G401 (cell line): Measurements from ENCODE around the gene GABPB1. TPM values are rescaled to one million over a fixed set of nuclear protein-coding genes. Genes with fewer than 3 reads are reported as not detected.

ENCODE experiments used
- DNase-seq: peaks from one replicate; pipeline ENCODE4 v3.0.0-alpha.2; 2015; ENCODE audit warnings: low spot score
- in situ Hi-C: cut with HindIII; loops from 2 replicates; pipeline ENCODE4 v1.10.0; 2016; ENCODE audit warnings: low sequenced_read_pairs, mixed read lengths
- total RNA-seq: library from RNA; depleted of rRNA; stranded (reverse); fragments of >200 nt; shearing (Covaris generic); gene quantifications from 2 replicates; pipeline ENCODE4 v1.2.3, GENCODE V29; 2014

Gene GABPB1
- total RNA-seq, 1 experiment from 2014 or later, result 54.3 TPM

DNA sequence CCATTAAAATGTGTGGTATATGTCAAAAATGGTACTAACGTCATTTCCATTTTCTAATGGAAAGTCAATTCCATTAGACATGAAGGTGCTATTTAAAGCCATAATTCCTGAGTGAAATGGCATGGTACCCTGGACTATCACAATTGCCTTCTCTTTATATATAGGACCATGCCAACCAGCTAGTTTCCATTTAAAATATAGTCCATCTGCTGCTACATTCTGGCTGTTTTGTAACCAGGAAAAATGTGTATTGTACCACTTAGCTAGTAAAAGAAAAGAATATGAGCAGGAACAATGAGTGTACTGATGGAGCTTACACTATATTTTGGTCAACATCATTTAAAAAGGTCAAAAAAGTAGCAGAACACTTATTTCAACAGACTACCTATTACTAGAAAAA is 59.0 kb downstream of the GABPB1 start:
- DNase-seq, result no peak
- in situ Hi-C loops, result no loop called here

GRCh38 chr15:50289749-50290148 is 65.2 kb downstream of the GABPB1 start:
- DNase-seq, result no peak
- in situ Hi-C loops, result no loop called here

DNA sequence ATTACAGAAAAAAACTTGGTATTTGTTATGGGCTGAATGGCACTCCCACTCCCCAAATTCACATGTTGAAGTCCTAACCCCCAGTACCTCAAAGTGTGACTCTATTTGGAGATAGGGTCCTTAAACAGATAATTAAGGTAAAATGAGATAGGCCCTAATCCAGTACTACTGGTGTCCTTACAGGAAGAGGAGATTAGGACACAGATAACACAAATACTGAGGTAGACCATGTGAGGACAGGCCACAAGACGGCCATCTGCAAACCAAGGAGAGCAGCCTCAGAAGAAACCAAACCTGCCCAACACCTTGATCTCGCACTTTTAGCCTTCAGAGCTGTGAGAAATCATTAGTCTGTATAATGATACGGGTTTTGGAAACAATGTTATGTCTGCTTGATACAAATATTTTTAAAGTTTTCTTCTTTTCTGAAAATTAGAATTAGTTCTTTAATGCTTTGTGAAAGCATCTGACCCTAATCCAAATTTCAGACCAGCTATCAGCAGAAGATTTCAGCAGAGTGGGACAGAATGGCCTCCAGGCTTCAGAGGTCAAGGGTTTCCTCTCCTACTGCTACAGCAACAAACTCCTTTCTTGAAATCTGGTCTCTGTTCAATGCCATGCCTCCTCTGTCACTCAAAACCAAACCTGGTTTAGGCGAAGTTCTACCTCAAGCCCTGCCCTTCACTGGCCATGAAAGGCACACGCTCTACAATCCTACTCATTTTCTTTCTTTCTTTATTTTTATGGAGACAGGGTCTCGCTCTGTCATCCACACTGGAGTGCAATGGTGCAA is 67.5 kb downstream of the GABPB1 start:
- no peak for DNase-seq
- in situ Hi-C loops, result no loop called here

DNA sequence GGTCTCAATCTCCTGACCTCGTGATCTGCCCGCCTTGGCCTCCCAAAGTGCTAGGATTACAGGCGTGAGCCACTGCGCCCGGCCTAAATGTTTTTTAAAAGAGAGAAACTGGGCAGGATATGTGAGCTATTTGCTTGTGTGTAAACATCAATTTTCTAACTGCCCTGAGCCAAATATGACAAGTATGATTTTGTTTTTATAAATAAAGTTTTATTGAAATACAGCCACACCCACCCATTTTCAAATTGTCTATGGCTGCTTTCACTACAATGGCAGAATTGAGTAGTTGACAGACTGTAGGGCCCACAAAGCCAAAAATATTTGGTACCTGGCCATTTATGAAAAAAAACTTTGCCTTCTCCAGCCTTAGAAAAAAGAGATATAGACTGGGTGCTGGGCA is 73.6 kb downstream of the GABPB1 start:
- DNase-seq, result no peak
- in situ Hi-C loops, result no loop called here

GRCh38 chr15:50280271-50280670 is 74.7 kb downstream of the GABPB1 start:
- in situ Hi-C loops, result no loop called here
- no peak for DNase-seq

DNA sequence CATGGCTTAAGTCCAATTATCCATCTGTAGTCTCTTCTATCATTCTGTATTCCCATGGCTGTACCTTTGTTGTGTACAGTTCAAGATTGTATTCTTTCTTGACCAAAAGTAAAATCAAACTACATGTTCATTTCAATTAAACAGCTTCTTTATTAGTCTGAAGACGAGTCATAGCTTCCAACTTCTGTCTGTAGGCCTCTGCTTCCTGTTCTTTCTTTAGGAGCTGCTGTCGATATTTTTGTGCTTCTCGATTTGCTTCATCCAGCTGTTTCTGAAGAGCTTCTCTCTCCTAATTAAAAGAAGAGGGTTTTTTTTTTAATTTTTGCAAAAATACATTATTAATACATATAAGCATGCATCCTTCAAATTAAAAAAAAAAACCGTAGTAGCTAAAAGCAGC is 76.5 kb downstream of the GABPB1 start:
- DNase-seq, result no peak
- in situ Hi-C loops, result no loop called here

DNA sequence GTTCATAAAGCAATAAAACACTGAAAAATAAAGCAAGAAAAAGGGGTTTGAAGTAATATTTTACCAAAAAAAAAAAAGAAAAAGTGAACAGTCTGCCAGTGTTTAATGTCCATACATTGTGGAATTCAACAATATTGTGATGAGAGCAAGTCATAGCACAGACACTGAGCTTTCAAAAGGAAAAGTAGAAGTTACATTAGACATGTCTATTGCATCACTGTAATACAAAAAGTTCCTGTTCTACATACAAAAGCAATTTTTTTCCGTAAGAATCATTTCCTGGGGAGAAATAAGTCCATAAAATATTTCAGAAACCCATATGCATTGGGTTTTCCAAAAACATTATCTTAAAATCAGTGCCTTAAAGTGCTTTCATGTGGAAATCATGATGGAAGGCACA is 77.6 kb downstream of the GABPB1 start:
- in situ Hi-C loops, result no loop called here

GRCh38 chr15:50275908-50276307 is 79.1 kb downstream of the GABPB1 start:
- in situ Hi-C loops, result no loop called here
- DNase-seq, result no peak

More for the DNA sequence above, 77.6 kb downstream of the GABPB1 start:
- DNase-seq, result no peak

DNA sequence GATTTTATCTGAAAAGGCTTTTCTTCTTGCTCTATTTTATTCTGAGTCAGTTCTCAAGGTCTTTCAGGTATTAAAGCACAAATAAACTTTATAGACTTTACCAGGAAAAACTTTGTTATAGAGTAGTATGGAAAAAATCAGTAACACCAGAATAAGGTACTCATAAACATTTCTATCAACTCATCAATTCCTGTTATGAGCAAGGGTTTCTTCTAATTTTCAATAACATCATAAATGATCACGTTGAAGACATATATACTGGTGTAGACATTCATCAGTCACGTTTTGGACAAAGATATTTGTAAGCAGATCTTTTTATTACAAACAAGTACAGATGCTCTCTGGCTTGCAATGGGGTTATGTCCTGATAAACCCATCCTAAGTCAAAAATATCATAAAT is 79.9 kb downstream of the GABPB1 start:
- in situ Hi-C loops, result no loop called here
- no peak for DNase-seq

DNA sequence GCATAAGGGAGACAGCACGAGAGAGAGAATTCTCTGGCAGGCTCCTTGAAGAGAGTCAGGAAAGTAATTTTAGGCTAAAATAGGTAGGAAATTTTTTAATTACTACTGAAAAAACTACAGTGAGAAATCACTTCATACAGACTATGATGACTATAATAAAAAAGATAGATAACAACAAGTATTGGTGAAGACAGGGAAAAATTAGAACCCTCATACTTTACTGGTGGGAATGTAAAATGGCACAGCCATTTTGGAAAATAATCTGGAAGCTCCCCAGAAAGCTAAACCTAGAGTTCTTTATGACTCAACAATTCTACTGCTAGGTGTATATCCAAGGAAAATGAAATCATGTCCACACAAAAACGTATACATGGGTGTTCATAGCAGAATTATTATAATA is 87.4 kb downstream of the GABPB1 start:
- DNase-seq, result no peak
- in situ Hi-C loops, result no loop called here

DNA sequence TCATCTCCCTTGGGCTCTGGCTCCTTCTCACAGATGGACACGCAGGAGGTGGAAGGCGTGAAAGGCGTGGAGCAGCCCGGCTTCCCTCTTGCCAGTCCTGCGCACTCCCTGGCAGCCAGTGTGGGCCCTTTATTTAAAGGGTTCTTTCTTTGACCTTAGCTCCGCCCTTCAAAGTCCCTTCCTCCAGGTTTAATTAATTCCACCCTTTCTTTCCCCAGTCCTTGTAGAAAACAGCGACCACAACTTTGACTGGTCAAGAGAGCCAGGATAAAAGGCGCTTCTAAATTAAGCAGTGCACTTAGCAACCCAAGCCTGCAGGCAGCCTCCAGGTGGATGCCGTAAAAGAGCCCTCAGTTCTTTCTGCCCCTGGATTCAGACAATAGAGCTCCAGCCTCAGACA is 89.4 kb downstream of the GABPB1 start, which contains the start of gene HDC:
Gene HDC, minus strand, starts transcription at position 107 of the 400 bp plus-strand sequence. Its CDS starts 103 bp downstream, at position 4.
- in situ Hi-C loops, result no loop called here
- DNase-seq, result no peak

GRCh38 chr15:50262533-50262932 is 92.5 kb downstream of the GABPB1 start:
- in situ Hi-C loops, result no loop called here
- no peak for DNase-seq

- no peak for DNase-seq
- in situ Hi-C loops, result no loop called here
Measured at GRCh38 chr15:50261981-50262380, 93.0 kb downstream of the GABPB1 start.

- DNase-seq, result no peak
- in situ Hi-C loops, result no loop called here
Measured at GRCh38 chr15:50260969-50261496, 94.0 kb downstream of the GABPB1 start.

- in situ Hi-C loops, result no loop called here
Measured at GRCh38 chr15:50259276-50259675, 95.7 kb downstream of the GABPB1 start.

GRCh38 chr15:50257924-50258323 is 97.1 kb downstream of the GABPB1 start:
- in situ Hi-C loops, result no loop called here
- DNase-seq, result no peak

More at GRCh38 chr15:50259276-50259675, 95.7 kb downstream of the GABPB1 start:
- no peak for DNase-seq

DNA sequence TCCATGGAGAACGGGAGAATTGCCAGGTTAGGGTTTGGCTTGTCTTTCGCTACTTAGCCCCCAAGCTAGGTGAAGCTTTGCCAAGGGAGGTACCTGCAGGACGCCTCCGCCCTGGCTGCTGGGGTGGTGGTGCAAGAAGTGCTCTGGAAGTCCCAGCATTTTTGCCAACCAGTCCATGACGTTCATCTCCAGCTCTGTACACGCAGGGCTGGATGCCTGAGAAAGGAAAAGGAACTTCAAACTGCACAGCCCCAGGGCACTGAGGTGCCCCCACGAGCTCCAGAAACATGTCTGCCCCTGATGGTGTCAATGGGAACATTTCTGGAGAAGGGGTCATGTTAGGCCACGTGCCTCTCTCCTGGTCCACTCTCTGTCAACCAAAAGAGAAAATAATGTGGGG is 97.7 kb downstream of the GABPB1 start:
- no peak for DNase-seq
- in situ Hi-C loops, result no loop called here

DNA sequence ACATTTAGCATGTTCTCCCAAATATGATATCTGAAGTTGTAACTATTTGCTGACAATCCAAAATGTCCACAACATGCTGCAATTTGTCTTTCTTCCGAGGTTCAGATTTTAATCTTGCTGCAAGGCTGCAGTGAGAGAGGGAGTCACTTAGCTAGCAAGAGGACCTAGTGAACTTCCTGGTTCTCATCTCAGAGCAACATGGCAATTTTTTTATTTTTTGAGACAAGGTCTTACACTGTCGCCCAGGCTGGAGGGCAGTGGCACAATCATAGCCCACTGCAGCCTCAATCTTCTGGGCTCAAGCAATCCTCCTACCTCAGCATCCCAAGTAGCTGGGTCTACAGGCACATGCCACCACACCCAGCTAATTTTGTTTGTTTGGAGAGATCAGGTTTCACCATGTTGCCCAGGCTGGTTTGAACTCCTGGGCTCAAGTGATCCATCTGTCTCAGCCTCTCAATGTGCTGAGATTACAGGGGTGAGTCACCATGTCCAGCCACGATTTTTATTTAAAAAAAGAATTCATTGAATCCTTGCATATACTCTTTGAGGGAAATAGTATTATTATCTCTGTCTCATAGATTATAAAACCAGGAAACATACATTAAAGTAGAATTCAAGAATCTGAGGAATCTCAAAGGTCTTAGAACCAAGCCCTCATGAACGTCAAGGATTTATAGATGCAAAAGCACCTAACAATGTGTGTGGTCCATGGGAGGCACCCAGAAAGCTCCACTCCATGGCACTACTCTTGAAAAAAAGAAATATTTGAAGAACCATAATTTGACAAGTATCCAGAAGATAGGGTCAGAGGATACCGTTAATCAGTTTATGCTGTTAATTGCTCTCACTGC is 98.6 kb downstream of the GABPB1 start:
- no peak for DNase-seq
- in situ Hi-C loops, result no loop called here

DNA sequence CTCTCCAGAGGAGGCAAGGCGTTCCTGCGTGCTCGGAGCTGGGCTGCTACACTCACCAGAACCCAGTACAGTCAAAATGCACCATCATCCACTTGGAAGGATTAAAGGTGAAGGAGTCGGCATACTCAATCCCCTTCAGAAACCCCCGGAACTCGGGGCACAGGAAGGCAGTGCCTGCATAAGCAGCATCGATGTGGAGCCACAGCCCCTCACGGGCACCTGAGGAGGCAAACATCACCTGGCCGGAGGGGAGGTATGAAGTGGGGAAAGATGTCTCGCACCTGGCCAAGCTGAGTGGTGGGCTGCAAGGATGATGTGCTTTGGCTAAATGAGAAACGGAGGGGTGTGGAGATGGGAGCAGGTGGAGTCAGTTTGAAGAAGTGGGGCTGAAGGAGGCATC is 102.4 kb downstream of the GABPB1 start:
- in situ Hi-C loops, result no loop called here
- no peak for DNase-seq

- in situ Hi-C loops, result no loop called here
- no peak for DNase-seq
Measured at GRCh38 chr15:50251638-50252182, 103.3 kb downstream of the GABPB1 start.
